Esophagus (tissue), 2 donors: Measurements from ENCODE around the gene ZNF366. TPM values are rescaled to one million over a fixed set of nuclear protein-coding genes. Genes with fewer than 3 reads are reported as not detected.

ENCODE experiments used
- H3K27ac ChIP-seq, 2 donors: one replicate each; pipeline ENCODE4 v1.5.1; 2013; ENCODE audit warnings: low read depth in 2 of 2, mild to moderate bottlenecking in 2 of 2, inconsistent platforms in 1 of 2, low read length in 1 of 2, moderate library complexity in 1 of 2
- H3K27me3 ChIP-seq, 2 donors: one replicate each; pipeline ENCODE4 v1.6.1; 2013; ENCODE audit warnings: low read length in 2 of 2, control low read depth in 1 of 2, mild to moderate bottlenecking in 1 of 2; ENCODE audit not compliant: insufficient read depth in 2 of 2, control insufficient read depth in 1 of 2
- H3K36me3 ChIP-seq, 2 donors: one replicate each; pipeline ENCODE4 v1.6.1; 2013; ENCODE audit warnings: low read length in 1 of 2; ENCODE audit not compliant: control insufficient read depth in 2 of 2, insufficient read depth in 2 of 2
- H3K4me1 ChIP-seq, 2 donors: one replicate each; pipeline ENCODE4 v1.6.1; 2013; ENCODE audit warnings: low read length in 1 of 2; ENCODE audit not compliant: control insufficient read depth in 2 of 2, insufficient read depth in 2 of 2
- H3K4me3 ChIP-seq, 2 donors: one replicate each; pipeline ENCODE4 v1.5.1; 2013; ENCODE audit warnings: low read length in 2 of 2, mild to moderate bottlenecking in 2 of 2, low read depth in 1 of 2, moderate library complexity in 1 of 2
- H3K9me3 ChIP-seq, 2 donors: one replicate each; pipeline ENCODE4 v1.6.1; 2013; ENCODE audit warnings: mild to moderate bottlenecking in 2 of 2, low read depth in 1 of 2, low read length in 1 of 2, moderate library complexity in 1 of 2; ENCODE audit not compliant: control insufficient read depth in 2 of 2, insufficient read depth in 1 of 2
- WGBS, 2 donors: extraction: QIAGEN DNeasy Blood & Tissue Kit; methylation state at CpG; one replicate each; pipeline ENCODE4 v1.1.7; 2013; 5-methylcytosine and 5-hydroxymethylcytosine counted together
- polyA plus RNA-seq, 2 donors: library from polyadenylated mRNA; stranded (reverse); fragments of 200-250 nt; gene quantifications; one replicate each; pipeline ENCODE4 v1.2.3, GENCODE V29; 2013
- donor health status: healthy with polysubstance abuse.
- donor health status: Bipolar disorder and iron deficiency.

Gene ZNF366
- polyA plus RNA-seq, 2 donors: 0.21 to 0.26 TPM

GRCh38 chr5:72441862-72442540 lies 65.2 kb downstream of the ZNF366 start:
- H3K9me3 ChIP-seq: no peaks in the 10 kb centered on the region
- no peaks in the 10 kb centered on the region for H3K27me3 ChIP-seq
- no peaks in the 10 kb centered on the region for H3K36me3 ChIP-seq
- 88 to 94% methylated on average over 3 of the region's 3 CpGs for WGBS, 2 donors
- no peak overlapping the region for H3K27ac ChIP-seq
- H3K4me3 ChIP-seq: no peak overlapping the region
- H3K4me1 ChIP-seq: no peaks in the 10 kb centered on the region

GRCh38 chr5:72441094-72441723 lies 66.0 kb downstream of the ZNF366 start:
- H3K27me3 ChIP-seq: no peaks in the 10 kb centered on the region
- H3K27ac ChIP-seq: peak overlapping the region in 1 of 2 donors; percentile 55
- H3K4me1 ChIP-seq: no peaks in the 10 kb centered on the region
- 85 to 88% methylated on average over 4 of the region's 4 CpGs for WGBS, 2 donors
- no peaks in the 10 kb centered on the region for H3K36me3 ChIP-seq
- no peaks in the 10 kb centered on the region for H3K9me3 ChIP-seq
- H3K4me3 ChIP-seq: no peak overlapping the region

DNA sequence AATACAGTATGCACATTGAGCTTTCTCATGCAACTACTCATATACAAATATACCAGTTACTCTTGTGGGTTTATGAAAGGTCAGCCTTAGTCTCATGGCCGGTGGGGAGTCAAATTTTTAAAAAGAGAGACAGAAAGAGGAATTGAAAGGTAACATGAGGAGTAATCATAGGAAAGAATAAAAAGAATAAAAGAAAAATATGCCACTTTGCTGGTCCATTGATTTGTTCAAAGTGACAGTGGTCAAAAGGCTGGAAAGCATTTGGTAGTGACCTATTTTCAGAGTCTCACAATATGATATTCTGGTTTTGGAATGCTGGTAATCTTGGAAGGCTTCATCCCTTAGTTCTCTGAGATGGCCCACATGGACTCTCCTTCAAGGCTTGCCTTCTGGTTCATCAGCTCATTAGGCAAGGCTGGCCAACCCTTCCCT lies 67.0 kb downstream of the ZNF366 start:
- WGBS, 2 donors: 68 to 75% methylated on average over 1 of the region's 1 CpG
- no peak overlapping the region for H3K4me3 ChIP-seq
- H3K36me3 ChIP-seq: no peaks in the 10 kb centered on the region
- no peak overlapping the region for H3K27ac ChIP-seq
- no peaks in the 10 kb centered on the region for H3K27me3 ChIP-seq
- H3K4me1 ChIP-seq: no peaks in the 10 kb centered on the region
- H3K9me3 ChIP-seq: no peaks in the 10 kb centered on the region

- Histone ChIP-seq H3K9me3 (no peaks in the 10 kb centered on the region), H3K36me3 (no peaks in the 10 kb centered on the region), H3K4me1 (no peaks in the 10 kb centered on the region), H3K27ac (no peak overlapping the region), H3K4me3 (no peak overlapping the region), H3K27me3 (no peaks in the 10 kb centered on the region)
- 87 to 89% methylated on average over 4 of the region's 4 CpGs for WGBS, 2 donors
Measured at GRCh38 chr5:72439192-72439591, 68.0 kb downstream of the ZNF366 start.

GRCh38 chr5:72438141-72438540 lies 69.1 kb downstream of the ZNF366 start:
- H3K27me3 ChIP-seq: no peaks in the 10 kb centered on the region
- H3K27ac ChIP-seq: peak overlapping the region in 1 of 2 donors; percentile 4
- no peak overlapping the region for H3K4me3 ChIP-seq
- no peaks in the 10 kb centered on the region for H3K36me3 ChIP-seq
- 60 to 67% methylated on average over 3 of the region's 3 CpGs for WGBS, 2 donors
- H3K4me1 ChIP-seq: peaks cover 0 to 2% of the 10 kb centered on the region in 2 donors
- no peaks in the 10 kb centered on the region for H3K9me3 ChIP-seq

GRCh38 chr5:72436796-72437471 lies 70.3 kb downstream of the ZNF366 start:
- Histone ChIP-seq H3K4me3 (no peak overlapping the region), H3K27ac (no peak overlapping the region), H3K27me3 (no peaks in the 10 kb centered on the region), H3K36me3 (no peaks in the 10 kb centered on the region), H3K4me1 (peaks cover 0 to 6% of the 10 kb centered on the region in 2 donors), H3K9me3 (no peaks in the 10 kb centered on the region)
- WGBS, 2 donors: 80 to 89% methylated on average over 3 of the region's 3 CpGs

- 39 to 59% methylated on average over 3 of the region's 3 CpGs for WGBS, 2 donors
- H3K36me3 ChIP-seq: no peaks in the 10 kb centered on the region
- peak overlapping the region in 1 of 2 donors; percentile 68 for H3K27ac ChIP-seq
- H3K27me3 ChIP-seq: no peaks in the 10 kb centered on the region
- no peak overlapping the region for H3K4me3 ChIP-seq
- H3K4me1 ChIP-seq: peaks cover 0 to 6% of the 10 kb centered on the region in 2 donors
- H3K9me3 ChIP-seq: no peaks in the 10 kb centered on the region
Measured at GRCh38 chr5:72434781-72435437, 72.3 kb downstream of the ZNF366 start.

DNA sequence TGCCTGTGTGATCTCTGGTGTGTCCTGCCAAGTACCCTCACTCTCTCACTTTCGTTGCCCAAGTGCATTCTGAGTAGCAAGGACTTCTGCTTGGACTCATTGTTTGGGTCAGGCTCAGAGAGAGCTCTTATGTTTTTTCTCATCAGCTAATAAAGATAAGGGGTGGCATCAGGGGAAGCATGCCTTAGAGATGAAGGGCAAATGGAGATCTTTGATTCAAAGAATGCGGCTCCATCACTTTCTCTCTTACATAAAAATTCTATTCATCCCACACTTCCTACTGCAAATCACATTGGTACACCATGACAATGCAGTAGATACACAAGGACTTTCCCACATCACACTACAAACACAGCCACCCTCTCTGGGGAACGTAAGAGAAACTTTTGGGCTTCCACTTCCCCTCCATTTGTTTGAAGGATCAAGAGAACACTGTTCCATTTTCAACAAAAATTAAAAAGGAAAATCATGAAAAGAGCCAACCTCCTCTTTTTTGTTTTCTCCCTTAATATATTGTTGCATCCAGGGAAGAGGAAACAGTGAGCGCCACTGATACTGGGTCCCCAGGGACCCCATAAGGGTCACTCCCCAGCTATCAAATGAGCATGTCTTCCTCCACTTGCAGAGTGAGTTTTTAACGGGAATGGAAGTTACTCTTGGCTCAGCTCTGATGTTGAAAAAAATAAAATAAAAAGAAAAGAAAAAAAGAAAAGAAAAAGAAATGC lies 73.0 kb downstream of the ZNF366 start:
- Histone ChIP-seq H3K4me1 (peaks cover 0 to 6% of the 10 kb centered on the region in 2 donors), H3K36me3 (no peaks in the 10 kb centered on the region), H3K27ac (peak overlapping the region; percentile 67 to 68), H3K4me3 (no peak overlapping the region), H3K27me3 (no peaks in the 10 kb centered on the region), H3K9me3 (no peaks in the 10 kb centered on the region)
- WGBS, 2 donors: 43 to 57% methylated on average over 5 of the region's 5 CpGs

GRCh38 chr5:72433522-72433921 lies 73.7 kb downstream of the ZNF366 start:
- Histone ChIP-seq H3K4me3 (no peak overlapping the region), H3K9me3 (no peaks in the 10 kb centered on the region), H3K27me3 (no peaks in the 10 kb centered on the region), H3K4me1 (peaks cover 0 to 6% of the 10 kb centered on the region in 2 donors), H3K27ac (no peak overlapping the region), H3K36me3 (no peaks in the 10 kb centered on the region)
- 20 to 37% methylated on average over 1 of the region's 1 CpG for WGBS, 2 donors
